UCSD-AML1 (cell line): Measurements from ENCODE around the gene OR52L1.
"Not testable (repeated sequence)": the region's sequence is repeated elsewhere in the genome, so short reads cannot be mapped to it uniquely, and the experiment has no call there.

Experiments used
- DNase-seq: peaks from one replicate; lab custom pipeline; 2025; ENCODE audit not compliant: unreplicated experiment; lab: John Stamatoyannopoulos, UW

OR52L1 gene

DNA sequence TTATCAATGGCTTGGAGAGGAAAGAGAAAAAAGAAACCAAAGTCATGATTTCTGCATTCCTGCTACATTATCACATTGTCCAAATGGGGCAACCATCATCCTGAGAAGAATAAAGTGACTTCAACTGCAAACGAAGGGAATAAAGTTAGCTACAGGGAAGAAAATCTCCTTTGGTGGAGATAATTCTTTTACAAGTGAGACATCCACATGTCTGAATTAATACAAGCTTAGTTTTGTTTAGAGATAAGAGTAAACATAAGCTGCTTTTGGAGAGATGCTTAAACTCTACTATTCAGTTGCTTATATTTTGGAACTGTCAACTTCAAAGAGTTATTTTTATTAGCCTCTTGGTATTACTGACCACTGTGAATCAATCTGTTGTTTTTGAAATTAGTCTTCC, at the start of gene OR52L1:
OR52L1 (minus strand) TSS at position 101 of the 400 bp plus-strand sequence; CDS start at position 46, 55 bp downstream.
- DNase-seq, result no peak

DNA sequence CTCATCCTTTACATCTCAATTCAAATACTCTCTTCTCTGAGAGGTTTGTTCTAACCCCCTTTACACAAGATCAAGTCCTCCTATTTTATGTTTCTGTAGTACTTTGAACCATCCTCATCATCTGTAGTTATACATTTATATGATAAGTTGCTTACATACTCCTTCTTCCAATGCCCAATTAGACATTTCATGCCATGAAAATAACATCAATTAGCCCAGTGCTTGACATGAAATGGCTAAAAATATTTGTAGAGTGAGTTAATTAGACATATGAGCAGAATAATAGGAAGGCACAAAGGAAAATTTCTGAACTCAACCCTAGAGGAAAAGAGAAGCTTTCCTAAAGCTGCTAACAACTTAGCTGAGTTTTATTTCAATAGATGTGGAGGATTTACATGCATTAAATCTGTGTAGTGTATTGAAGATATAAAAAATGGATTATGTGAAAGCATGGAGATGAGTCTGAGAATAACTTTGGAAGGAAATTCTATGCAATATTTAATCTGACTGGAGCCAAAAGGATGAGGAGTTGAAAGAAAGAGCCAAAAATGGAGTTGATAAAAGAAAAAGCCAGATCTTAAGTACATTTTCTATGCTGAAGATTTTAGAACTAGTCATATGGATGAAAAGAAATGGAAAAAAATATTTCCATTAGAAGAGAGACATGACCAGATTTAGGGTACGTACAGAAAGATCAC, 44.1 kb upstream of the OR52L1 start, which contains the start of gene OR56A1:
OR56A1 (minus strand) TSS at position 51 of the 698 bp plus-strand sequence. CDS start 3,066 bp downstream, outside the sequence.
- DNase-seq, result no peak

- DNase-seq, result no peak
Observed at GRCh38 chr11:6027501-6027900, 40.7 kb upstream of the OR52L1 start.

DNA sequence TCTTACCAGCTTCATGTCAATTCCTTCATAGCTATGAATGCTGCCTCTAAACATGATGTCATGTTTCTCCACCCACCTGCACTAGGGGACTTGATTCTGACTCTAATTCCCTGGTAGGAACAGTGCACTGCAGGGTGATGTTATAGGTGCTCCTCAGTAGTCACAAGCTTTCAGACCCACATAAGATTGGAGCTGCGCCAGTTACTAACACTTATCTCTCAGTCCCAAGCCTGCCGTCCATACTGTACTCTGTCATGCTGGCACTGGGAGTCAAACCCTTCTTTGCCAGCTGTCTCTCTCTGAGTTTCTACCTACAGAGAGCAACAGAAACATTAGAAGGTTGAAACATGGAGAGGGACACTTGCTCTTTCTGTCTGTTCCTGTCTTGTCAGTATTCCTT, 38.3 kb upstream of the OR52L1 start:
- DNase-seq, result no peak

DNA sequence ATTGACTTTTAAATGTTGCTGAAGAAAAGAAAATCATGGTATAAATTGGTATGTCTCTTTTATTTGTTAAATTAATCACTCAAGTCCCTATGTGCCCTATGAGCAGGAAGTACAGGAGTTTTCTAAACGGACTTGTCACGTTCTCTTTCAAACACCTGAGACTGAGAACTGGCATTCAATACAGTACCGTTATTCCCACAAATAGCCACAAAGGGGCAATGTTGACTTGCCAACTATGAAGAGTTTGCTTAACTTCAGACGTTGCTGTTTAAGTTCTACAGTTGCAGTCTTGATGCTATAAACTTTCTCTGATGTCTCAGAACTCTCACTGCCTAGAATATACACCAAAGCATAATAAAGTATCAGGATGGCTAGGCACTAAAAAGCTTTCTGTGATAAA, 36.2 kb upstream of the OR52L1 start:
- DNase-seq, result no peak

DNA sequence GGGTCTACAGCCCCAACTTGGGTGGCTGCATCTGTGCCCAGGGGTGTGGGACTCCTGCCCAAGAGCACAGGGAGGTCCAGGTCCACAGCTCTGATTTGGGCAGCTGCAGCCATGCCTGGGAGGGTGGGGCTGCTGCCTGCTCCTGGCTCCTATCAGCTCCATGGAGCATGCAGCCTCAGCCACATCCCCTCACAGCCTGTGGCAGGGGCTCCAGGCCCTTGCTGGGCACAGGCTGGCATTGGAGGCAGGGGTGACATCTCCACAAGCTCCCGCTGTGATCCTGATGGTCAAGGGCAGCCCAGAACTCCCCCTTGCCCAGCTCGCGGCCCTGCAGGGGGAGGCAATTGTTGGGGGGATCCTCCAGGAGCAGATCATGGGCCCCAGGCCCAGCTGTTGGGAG, 26.3 kb upstream of the OR52L1 start:
- DNase-seq, result no peak

- no peak for DNase-seq
Observed at GRCh38 chr11:6012035-6012668, 25.4 kb upstream of the OR52L1 start.

DNA sequence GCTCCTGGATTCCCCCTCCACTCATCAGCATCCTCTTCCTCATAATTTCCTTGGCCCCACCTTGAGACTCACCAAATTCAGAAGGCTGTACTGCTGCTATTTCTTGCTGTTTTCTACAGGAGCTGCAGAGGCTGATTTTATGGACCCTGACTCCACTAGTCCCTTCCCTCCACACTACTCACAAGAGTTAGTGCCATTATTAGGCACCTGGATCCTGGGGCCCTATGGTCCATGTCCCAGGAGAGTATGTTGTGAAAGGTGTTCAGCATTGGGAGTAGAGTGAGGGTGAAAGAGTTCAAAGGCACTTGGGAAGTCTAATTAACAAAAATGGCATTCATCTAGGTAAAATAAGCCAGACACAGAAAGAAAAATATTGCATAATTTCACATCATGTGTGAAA, 20.1 kb upstream of the OR52L1 start, which contains the start of gene OR56A4:
OR56A4 (minus strand) TSS at position 101 of the 400 bp plus-strand sequence. CDS start 3,954 bp downstream, outside the sequence.
- DNase-seq, result no peak

- DNase-seq, result no peak
Observed at GRCh38 chr11:6006395-6006794, 19.6 kb upstream of the OR52L1 start.

- DNase-seq, result no peak
Observed at GRCh38 chr11:6002202-6002699, 15.5 kb upstream of the OR52L1 start.

DNA sequence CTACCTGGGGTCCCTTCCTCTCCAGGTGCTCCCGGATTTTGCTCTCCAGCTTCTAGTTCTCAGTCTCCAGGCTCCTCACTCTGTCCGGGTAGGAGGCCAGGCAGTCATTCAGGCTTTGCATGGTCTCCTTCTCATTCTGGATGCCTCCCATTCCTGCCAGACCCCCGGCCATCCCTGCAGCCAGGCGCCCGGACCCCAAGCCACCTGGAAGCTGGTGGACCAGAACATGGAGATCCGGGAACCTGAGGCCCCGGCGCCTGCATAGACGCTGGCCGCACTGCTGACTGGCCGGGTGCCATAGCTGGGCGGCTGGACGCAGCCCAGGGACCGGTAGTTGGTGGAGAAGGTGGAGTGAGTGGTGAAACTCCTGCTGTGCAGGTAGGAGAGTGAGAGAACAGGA, 8.0 kb upstream of the OR52L1 start:
- DNase-seq, result no peak

- DNase-seq, result no peak
Observed at GRCh38 chr11:5992604-5993251, 5.9 kb upstream of the OR52L1 start.

DNA sequence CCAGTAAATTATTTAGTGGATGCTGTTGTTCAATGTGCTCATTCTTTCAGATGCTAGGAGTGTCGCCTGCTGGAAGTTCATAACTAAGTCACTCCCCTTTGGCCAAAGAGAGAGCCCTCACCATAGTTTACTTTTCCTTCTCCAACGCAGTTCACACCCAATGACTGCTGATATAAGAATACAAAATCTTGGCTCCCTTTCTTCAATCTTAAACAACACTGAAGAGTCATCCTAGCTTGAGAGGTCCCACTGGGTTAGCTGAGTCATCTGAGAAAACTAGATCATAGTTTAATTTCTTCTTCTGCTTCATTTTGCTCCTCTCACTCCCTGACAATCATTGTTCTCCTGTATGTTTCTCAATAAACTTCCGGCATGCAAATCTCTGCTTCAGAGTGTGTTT, 5.4 kb upstream of the OR52L1 start:
- DNase-seq, result no peak

DNA sequence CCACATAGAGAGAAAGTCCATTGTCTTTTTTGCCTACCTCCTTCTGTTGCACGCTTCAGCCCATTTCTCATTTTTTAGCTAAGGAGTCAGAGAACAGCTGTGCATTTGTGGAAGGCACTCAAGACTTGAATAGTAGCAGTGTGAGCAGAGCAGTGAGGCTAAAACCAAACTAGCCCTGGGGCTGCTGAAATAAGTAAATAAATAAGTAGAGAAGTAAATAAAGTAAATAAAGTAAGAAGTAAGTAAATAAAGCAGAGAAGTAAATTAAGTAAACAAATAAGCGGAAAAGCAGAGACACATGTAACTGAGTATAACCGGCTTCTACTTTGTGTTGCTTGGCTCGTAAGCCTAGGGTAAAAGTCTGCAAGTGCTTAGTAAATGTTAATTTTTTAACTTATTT, 2.4 kb upstream of the OR52L1 start:
- no peak for DNase-seq

DNA sequence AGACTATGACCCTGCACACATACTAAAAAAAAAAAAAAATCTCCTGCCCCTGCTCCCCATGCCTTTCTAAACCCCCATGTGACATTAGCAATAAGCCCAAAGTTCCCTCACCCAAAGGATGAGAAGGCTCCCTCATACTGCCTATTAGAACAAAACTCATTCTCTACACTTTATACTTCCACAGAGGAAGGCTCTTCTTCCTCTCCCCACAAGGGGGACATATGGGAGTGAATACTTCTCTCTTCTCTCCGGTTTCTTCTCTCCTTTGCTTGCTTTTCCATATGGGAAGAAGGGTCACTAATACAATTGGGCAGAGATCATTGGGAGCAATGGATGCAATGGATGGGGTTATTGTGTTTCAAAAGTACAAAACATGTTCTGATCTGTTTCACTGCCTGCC, 3.3 kb downstream of the OR52L1 start:
- DNase-seq, result no peak

GRCh38 chr11:5973530-5973929, 13.3 kb downstream of the OR52L1 start:
- DNase-seq, result no peak

GRCh38 chr11:5968394-5968793, 18.4 kb downstream of the OR52L1 start, which contains the start of gene OR56A5:
TSS of gene OR56A5 (minus strand) at chr11:5968494. CDS start at chr11:5968494, 0 bp downstream.
- DNase-seq, result no peak

DNA sequence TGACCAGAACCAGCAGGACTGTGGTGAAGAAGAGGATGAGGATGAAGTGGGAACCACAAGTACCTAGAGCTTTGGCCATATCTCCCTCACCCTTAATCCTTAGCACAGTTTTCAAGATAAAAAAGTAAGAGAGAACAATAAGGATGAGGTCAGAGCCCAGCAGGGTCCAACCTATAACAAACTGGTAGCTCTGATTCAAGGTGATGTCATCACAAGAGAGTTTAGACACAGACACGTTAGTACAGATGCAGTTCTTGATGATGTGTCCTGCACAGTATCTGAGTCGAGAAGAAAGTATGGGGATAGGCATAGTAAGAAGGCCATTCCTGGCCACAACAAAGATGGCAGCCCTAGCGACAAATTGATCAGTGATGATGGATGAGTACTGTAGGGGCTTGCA, 19.1 kb downstream of the OR52L1 start:
- DNase-seq, result no peak

GRCh38 chr11:5966958-5967357, 19.8 kb downstream of the OR52L1 start:
- no peak for DNase-seq

DNA sequence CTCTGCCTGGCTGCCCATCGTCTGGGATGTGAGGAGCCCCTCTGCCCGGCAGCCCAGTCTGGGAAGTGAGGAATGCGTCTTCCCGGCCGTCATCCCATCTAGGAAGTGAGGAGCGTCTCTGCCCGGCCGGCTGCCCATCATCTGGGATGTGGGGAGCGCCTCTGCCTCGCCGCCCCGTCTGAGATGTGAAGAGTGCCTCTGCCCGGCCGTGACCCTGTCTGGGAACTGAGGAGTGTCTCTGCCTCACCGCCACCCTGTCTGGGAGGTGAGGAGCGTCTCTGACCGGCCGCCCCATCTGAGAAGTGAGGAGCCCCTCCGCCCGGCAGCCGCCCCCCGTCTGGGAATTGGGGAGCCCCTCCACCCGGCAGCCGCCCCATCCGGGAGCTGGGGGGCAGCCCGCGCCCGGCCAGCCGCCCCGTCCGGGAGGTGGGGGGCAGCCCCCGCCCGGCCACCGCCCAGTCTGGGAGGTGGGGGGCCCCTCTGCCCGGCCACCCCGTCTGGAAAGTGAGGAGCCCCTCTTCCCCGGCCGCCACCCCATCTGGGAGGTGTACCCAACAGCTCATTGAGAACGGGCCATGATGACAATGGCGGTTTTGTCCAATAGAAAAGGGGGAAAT, 26.0 kb downstream of the OR52L1 start:
- not testable (repeated sequence) for DNase-seq

- no peak for DNase-seq
Observed at GRCh38 chr11:5955586-5955985, 31.2 kb downstream of the OR52L1 start.
